ENCODE measurements around the gene SMIM36.
"Not testable (repeated sequence)": the region's sequence is repeated elsewhere in the genome, so short reads cannot be mapped to it uniquely, and the experiment has no call there.

Gene SMIM36

DNA sequence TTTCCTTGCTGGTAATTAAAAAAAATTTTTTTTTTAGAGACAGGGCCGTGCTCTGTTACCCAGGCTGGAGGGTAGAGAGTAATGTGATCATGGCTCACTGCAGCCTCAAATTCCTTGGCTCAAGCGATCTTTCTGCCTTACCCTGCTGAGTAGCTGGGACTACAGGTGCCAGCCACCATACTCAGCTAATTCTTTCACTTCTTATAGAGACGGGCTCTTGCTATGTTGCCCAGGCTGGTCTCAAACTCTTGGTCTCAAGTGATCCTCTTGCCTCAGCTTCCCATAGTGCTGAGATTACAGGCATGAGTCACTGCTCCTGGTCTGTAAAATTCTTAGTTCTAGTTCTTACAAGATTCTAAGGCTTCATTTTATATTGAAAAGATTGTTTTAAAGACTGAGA lies 11.1 kb downstream of the SMIM36 start:
- DNase-seq: no peak

DNA sequence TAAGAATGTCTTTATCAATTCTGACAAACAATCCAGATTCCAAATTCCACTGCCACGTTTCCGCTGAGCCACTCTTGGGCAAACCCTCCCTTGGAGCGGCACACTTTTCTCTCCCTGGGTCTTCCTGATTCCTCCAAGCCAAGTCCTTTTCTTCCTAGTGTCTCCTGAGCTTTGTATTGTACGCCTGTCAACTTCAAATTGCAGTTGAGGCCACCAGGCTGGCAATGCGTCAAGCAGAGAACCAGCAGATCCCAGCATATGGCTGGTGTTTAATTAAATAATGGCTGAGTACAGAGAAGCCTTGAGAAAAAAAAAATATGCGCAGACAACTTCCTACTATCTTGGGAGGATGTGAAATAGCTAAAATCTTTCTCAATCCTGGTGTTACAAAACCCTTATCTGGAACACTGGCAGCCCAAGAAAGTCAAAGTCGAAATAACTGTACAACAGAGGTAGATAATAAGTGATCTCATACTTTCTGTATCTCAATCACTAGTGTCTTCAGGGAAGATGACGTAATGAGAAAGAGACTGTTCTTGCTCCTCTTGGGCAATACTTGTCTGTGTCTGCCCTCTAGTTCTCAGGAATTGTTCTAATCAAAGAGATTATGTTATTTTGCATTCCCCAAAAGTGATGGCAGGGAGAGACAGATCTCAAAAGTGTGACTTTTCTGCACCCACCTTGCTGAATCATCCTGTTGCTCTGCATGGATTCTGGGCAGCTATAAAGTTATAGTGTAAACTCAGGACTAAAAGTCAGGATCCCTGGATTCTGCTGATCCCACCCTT lies 15.0 kb downstream of the SMIM36 start:
- no peak for DNase-seq

DNA sequence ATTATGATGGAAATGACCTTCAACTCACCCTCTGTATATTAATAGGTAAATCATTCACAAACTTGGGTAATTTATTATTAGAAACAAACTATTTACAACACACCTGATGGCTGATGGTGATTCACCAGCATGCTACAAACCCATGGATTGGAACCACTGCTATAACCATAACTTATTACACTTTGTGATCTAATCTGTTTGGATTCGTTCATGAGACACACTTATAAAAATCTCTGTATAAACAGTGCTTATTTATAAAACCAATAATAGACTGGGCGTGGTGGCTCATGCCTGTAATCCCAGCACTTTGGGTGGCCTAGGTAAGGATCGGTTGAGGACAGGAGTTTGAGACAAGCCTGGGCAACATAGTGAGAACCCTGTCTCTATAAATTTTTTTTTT lies 16.0 kb downstream of the SMIM36 start:
- DNase-seq: no peak

DNA sequence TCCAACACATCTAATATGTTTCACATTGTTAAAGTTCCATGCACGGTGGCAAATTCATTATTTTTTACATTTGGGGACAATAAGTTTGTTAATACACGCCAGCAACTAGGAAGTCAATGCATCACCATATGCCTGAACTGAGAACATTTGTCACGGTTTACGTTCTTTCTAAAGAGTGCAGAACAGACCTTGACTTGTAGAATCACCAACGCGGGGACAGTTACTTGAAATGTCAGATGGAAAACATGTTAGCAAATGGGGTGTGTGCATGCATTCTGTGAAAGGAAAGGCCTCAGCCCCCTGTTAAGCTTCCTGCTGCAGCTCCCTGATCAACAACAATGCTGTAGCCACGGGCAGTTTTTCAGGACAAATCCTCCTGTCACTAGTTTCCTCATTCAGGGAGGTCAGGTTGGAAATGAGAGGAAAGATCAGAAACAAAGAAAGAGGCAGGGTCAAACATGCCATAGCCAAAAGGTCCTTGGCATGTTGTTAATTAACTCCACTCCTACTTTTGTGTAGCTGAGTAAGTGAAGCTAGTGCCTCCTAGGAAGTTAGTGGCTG lies 18.4 kb downstream of the SMIM36 start:
- no peak for DNase-seq

GRCh38 chr17:55490376-55490775 lies 20.9 kb downstream of the SMIM36 start:
- no peak for DNase-seq

DNA sequence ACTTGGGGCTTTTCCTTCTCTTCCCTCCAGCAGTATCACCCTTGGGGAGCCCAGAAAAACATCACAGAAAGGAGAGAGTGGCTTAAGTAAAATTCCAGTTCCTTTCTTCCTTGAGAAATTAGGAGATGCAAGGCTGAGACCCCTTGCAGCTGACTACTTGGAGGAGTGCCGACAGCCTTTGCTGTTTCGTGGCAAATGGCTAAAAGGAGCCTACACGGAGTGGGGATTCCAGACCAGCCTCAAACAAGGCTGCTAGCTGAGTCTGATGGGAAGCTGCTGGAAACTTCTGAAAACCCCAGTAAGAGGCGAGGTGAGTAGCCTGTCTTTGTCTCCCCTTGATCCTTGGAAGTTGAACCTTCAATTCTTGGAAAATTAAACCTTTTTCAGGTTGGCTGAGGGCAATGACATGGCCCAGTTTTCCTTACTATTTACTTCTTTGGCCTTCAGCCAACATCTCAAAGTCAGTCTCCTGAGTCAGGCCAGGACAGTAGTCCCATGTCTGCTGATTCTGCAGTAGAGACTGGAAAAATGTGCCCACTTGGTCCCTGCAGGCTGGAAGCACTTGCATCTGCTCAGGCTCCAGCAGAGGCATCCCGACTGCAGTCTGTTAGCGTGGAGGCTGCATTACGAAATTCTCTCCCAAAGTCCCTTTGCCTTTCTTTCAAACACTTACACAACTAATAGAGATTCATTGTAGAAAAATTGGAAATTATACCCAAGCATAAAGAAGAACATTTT lies 23.4 kb downstream of the SMIM36 start:
- no peak for DNase-seq

DNA sequence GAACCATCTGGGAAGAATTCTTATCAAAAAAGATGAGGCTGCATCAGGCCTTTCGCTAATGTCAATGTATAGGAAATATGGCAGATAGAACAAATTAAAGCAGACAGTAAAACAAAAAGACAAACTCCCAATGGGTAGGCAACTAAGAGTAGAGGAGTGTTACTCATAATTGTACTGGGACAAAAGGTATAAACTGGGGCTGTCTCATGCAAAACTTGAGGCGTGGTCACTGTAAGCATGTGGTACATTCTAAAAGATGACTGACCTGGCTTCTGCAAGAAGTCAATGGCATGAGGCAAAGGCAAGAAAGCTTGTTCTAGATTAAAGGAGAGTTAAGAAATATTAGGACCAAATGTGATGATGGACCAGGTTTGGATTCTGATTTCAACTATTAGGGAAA lies 26.7 kb downstream of the SMIM36 start:
- no peak for DNase-seq

GRCh38 chr17:55482591-55483389 lies 28.5 kb downstream of the SMIM36 start:
- DNase-seq: no peak

DNA sequence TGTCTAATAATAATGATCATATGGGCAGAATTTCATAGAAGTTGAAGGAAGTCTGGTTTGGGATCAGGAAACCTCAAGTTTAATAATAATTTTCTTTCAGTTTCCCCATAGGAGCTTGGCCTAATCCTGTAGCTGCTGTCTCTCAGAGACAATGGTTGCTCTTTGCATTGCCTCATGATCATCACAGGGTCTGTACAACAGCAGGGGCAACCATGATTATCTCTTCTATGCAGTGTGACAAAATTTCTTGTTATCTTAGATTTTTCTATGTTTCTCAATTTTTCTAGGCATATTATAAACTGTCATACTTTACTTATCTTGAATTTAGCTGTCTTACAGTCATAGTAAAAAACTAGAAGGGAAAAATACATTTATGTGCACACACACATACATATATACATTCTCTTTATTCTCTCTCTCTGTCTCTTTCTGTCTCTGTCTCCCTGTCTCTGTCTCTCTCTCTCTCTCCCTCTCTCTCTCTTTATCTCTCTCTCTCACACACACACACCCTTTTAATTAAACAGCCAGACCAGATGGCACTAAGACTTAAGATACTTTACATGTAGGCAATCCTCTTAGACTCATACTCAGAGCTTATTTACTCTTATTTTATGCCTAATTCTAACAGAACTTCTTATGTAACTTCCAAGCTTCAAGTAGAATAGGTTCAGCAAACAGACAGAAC lies 30.5 kb downstream of the SMIM36 start:
- no peak for DNase-seq

- no peak for DNase-seq
Observed at GRCh38 chr17:55479903-55480302, 31.3 kb downstream of the SMIM36 start.

DNA sequence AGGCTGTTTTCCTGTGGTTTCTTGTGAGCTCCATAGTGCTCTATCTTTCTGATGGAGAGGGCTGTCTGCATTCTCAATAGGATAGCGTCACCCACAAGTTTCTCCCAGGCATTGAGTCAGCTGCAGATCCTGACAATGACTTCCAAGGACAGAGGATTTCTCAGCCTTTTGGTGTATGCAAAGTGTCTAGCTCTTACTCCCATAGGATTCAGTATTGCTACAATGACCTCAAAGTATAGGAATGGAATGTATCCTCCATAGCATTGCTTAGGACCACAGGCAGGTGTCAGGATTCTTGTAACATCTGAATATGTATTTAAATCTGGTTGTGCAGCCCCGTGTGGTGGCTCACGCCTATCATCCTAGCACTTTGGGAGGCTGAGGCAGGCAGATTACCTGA lies 32.3 kb downstream of the SMIM36 start:
- no peak for DNase-seq

- no peak for DNase-seq
Observed at GRCh38 chr17:55466671-55467070, 44.6 kb downstream of the SMIM36 start.

GRCh38 chr17:55465771-55466170 lies 45.5 kb downstream of the SMIM36 start:
- DNase-seq: not testable (repeated sequence)

GRCh38 chr17:55463600-55463999 lies 47.7 kb downstream of the SMIM36 start:
- DNase-seq: no peak

DNA sequence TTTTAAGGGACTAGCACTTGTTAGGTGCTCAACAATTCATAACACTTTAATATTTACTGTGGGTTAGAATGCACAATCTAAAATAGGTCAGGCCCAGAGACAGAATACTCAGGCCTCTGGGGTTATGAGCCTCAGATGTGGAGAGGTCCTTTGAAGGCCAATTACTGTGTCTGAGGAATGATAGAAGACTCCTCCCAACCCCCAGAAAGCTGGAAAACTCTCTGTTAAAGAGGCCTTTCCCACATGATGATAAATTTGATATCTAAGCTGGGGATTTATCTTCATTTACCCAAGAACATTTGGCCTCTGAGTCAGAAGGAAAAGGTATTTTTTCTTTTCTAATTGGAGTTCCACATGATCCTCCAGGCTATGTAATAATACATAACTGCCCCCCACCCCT lies 48.5 kb downstream of the SMIM36 start:
- DNase-seq: no peak

DNA sequence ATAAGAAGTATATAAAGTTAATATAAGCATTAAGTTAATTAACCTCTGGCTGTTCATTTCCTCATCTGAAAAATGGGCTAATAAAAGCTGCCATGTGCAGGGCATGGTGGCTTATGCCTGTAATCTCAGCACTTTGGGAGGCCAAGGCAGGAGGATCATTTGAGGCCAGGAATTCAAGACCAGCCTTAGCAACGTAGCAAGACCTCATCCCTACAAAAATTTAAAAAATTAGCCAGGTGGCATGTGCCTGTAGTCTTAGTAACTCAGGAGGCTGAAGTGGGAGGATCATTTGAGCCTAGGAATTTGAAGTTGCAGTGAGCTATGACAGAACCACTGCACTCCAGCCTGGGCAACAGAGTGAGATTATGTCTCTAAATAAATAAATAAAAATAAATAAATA lies 49.0 kb downstream of the SMIM36 start:
- DNase-seq: no peak

DNA sequence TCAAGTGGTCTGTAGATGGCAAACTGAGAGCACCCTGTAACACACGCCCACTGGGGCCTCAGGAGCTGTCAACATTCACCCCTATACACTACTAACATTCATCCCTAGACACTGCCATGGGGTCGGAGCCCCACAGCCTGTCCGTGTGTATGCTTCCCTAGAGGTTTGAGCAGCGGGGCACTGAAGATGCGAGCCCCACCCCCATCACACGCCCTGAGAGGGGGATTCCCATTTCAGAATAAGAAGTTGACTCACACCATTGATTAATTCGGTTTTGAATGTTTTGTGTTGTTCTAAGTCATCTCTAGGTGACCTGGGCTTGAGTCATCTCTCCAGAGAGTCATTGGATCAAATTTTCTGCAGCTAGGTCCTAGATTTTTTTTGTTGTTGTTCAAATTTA lies 52.3 kb downstream of the SMIM36 start:
- DNase-seq: no peak

DNA sequence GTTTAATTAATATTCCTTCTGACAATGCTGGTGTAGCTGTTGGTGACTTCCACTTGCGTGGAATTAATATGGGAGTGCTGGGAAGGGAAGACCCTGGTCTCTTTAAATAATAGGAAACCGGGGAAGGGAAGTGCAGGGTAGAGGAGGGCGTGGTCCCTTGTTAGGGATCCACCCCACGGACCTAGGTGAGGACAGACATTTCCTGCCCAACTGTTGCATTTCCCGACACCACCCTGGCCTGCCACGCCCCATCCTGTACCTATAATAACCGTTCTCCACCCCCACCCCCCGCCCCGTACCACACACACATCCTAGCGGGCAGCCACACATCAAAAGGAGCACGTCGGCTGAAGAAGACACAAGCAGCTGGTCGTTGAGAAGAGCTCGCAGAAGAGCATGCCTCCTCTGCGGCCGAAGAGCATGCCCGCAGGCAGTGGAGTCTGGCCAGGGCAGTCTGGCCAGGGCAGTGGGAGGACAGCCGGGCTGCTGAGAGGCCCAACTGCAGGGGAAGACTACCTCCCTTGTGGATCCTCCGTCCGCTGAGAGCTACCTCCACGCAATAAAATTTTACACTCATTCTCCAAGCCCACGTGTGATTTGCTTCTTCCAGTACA lies 52.9 kb downstream of the SMIM36 start:
- DNase-seq: no peak

DNA sequence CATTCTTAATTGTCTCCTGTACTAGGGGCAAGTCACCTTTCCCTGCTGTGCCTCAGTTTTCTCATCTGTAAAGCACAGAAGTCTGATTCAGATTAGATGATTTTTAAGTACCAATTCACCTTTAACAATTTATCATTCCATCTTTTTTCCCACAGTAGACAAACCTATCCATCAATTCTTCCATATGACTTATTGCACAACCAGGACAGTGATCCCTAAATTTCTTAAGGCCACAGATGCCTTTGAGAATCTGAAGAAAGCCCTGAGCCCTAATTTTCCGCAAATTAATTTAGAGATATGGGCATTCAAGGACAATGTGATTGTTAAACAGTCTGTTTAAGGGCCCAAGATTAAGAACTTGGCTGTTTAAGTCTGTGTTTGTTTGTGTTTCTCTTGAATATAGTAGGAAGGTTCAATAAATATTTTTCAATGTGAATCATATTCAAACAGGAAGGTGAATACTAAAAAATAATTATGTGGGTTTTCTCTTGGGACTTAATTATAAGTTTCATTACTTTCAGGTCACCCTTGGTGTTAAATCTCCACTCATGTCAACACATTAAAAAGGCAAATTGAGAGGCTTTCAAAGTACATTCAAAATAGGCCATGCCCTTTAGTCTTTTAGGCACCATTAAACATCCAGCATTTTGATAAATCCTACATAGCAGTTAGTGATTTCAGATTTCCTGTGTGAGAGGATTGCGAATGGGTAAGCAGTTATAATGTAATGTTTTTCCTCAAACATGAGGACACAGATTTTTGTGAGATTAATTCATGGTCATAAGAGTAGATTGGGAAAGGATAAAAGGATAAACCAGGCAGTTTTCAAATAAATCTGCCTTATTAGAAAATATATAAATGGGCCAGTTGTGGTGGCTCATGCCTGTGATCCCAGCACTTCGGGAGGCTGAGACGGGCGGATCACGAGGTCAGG lies 54.7 kb downstream of the SMIM36 start:
- no peak for DNase-seq

- DNase-seq: no peak
Observed at GRCh38 chr17:55454906-55455474, 56.3 kb downstream of the SMIM36 start.
